CD14-positive monocyte (primary cell): ENCODE data around the gene ME1. TPM values are rescaled to one million over a fixed set of nuclear protein-coding genes. Genes with fewer than 3 reads are reported as not detected.

ENCODE experiments used
- DNase-seq, 3 donors: peaks; one replicate each; pipeline ENCODE4 v3.0.0-alpha.2; 2011 to 2022
- H2AFZ ChIP-seq: 2 replicates; pipeline ENCODE4 v1.6.0; 2012; ENCODE audit warnings: mild to moderate bottlenecking, low read depth, low read length, inconsistent platforms; ENCODE audit not compliant: insufficient read depth, poor library complexity, severe bottlenecking
- H3K27ac ChIP-seq, 2 donors: 1 replicate in 1 of 2; 2 replicates in 1 of 2; pipeline ENCODE4 v1.5.1; 2012 to 2013; ENCODE audit warnings: low read length in 2 of 2, control low read depth in 1 of 2, inconsistent platforms in 1 of 2, low read depth in 1 of 2, mild to moderate bottlenecking in 1 of 2
- H3K27me3 ChIP-seq, 2 donors: one replicate each; pipeline versions ENCODE4 v1.6.0 to v1.6.1; 2011 to 2013; ENCODE audit warnings: low read length in 2 of 2; ENCODE audit not compliant: control insufficient read depth in 2 of 2, insufficient read depth in 2 of 2
- H3K36me3 ChIP-seq, 2 donors: replicated peaks in 1 of 2; 1 replicate in 1 of 2; 2 replicates in 1 of 2; pipeline versions ENCODE4 v1.5.1 to v1.6.1; 2012 to 2013; ENCODE audit warnings: low read length in 2 of 2, control low read depth in 1 of 2, inconsistent platforms in 1 of 2, mild to moderate bottlenecking in 1 of 2; ENCODE audit not compliant: insufficient read depth in 2 of 2, control insufficient read depth in 1 of 2
- H3K4me1 ChIP-seq, 2 donors: 1 replicate in 1 of 2; 2 replicates in 1 of 2; pipeline versions ENCODE4 v1.5.1 to v1.6.1; 2012 to 2013; ENCODE audit warnings: low read length in 2 of 2, control low read depth in 1 of 2, inconsistent platforms in 1 of 2, mild to moderate bottlenecking in 1 of 2, moderate library complexity in 1 of 2; ENCODE audit not compliant: insufficient read depth in 2 of 2, control insufficient read depth in 1 of 2
- H3K4me2 ChIP-seq: replicated peaks from 2 replicates; pipeline ENCODE3; 2012; ENCODE audit warnings: low read length, moderate library complexity, mild to moderate bottlenecking; ENCODE audit not compliant: poor library complexity, severe bottlenecking; ENCODE audit errors: extremely low read depth
- H3K4me3 ChIP-seq, 3 experiments: fragments of 200-600 bp in 1 of 3; sonication (generic) in 1 of 3; replicated peaks in 1 of 3; 1 replicate in 2 of 3; 2 replicates in 1 of 3; pipeline ENCODE4 v1.5.1; 2011 to 2013; ENCODE audit warnings: low read length in 3 of 3, mild to moderate bottlenecking in 3 of 3, control low read depth in 2 of 3, low read depth in 2 of 3, inconsistent platforms in 1 of 3, moderate library complexity in 1 of 3
- H3K79me2 ChIP-seq: 2 replicates; pipeline ENCODE4 v1.6.0; 2012; ENCODE audit warnings: mild to moderate bottlenecking, control low read depth, inconsistent platforms, low read length, moderate library complexity; ENCODE audit not compliant: insufficient read depth
- H3K9ac ChIP-seq: 2 replicates; pipeline ENCODE4 v1.6.0; 2017; ENCODE audit warnings: low read length, mild to moderate bottlenecking; ENCODE audit not compliant: insufficient read depth, poor library complexity, severe bottlenecking
- H3K9me3 ChIP-seq, 2 donors: replicated peaks in 1 of 2; 1 replicate in 1 of 2; 2 replicates in 1 of 2; pipeline versions ENCODE4 v1.5.1 to v1.6.1; 2012 to 2013; ENCODE audit warnings: low read length in 2 of 2, control low read depth in 1 of 2; ENCODE audit not compliant: control insufficient read depth in 1 of 2, insufficient read depth in 1 of 2
- H4K20me1 ChIP-seq: 2 replicates; pipeline ENCODE4 v1.6.0; 2012; ENCODE audit warnings: mild to moderate bottlenecking, low read length, control low read depth, moderate library complexity; ENCODE audit not compliant: insufficient read depth
- H3K27ac Mint-ChIP-seq, 7 donors: one replicate each; pipeline ENCODE4 v1.8.0; 2020; ENCODE audit warnings: mild to moderate bottlenecking in 7 of 7, mixed read lengths in 7 of 7, moderate library complexity in 6 of 7, inconsistent platforms in 2 of 7
- H3K27me3 Mint-ChIP-seq, 3 donors: one replicate each; pipeline ENCODE4 v1.8.0; 2021 to 2022; ENCODE audit warnings: low read depth in 3 of 3, mild to moderate bottlenecking in 3 of 3, mixed read lengths in 3 of 3, moderate library complexity in 3 of 3, inconsistent platforms in 1 of 3
- H3K36me3 Mint-ChIP-seq, 2 donors: one replicate each; pipeline ENCODE4 v1.8.0; 2020; ENCODE audit warnings: mixed read lengths in 2 of 2, inconsistent platforms in 1 of 2, mild to moderate bottlenecking in 1 of 2
- H3K4me1 Mint-ChIP-seq: one replicate; pipeline ENCODE4 v1.8.0; 2020; ENCODE audit warnings: mild to moderate bottlenecking, mixed read lengths
- H3K4me3 Mint-ChIP-seq, 2 donors: one replicate each; pipeline ENCODE4 v1.8.0; 2020; ENCODE audit warnings: mild to moderate bottlenecking in 2 of 2, mixed read lengths in 2 of 2, moderate library complexity in 1 of 2
- H3K9me3 Mint-ChIP-seq, 7 donors: one replicate each; pipeline ENCODE4 v1.8.0; 2020 to 2022; ENCODE audit warnings: mixed read lengths in 7 of 7, mild to moderate bottlenecking in 6 of 7, moderate library complexity in 6 of 7, inconsistent platforms in 2 of 7
- CTCF ChIP-seq: fragments of 200-600 bp; IDR thresholded peaks from one replicate; pipeline ENCODE4 v1.8.0; 2022; ENCODE audit warnings: antibody characterized with exemption, mild to moderate bottlenecking
- WGBS: methylation state at CpG from one replicate; pipeline ENCODE4 v1.1.5; 2013; ENCODE audit warnings: missing lambda C conversion rate; ENCODE audit not compliant: insufficient coverage; 5-methylcytosine and 5-hydroxymethylcytosine counted together
- intact Hi-C, 2 donors: fragments of 100-400 bp; cut with micrococcal nuclease; formaldehyde crosslinking; loops; one replicate each; pipeline versions ENCODE4 v1.15.0 to v1.15.1; 2023
- polyA plus RNA-seq, 3 donors: library from polyadenylated mRNA; depleted of rRNA in 1 of 3; unstranded in 2 of 3; stranded (reverse) in 1 of 3; fragments of 300-500 nt in 2 of 3; fragments of >200 nt in 1 of 3; fragmentation: Illumina TruSeq in 2 of 3; gene quantifications; 1 replicate in 2 of 3; 2 replicates in 1 of 3; pipeline ENCODE4 v1.2.3, GENCODE V29; 2012 to 2021

ME1 gene
- polyA plus RNA-seq, 3 donors: 1.3 to 4.0 (median 2.1) TPM

GRCh38 chr6:83352424-83353061 is 78.3 kb downstream of the ME1 start:
- H3K9me3 Mint-ChIP-seq: peaks cover 0 to 3% (median 0%) of the 10 kb centered on the region in 7 donors
- Histone ChIP-seq H3K4me3 (no peak overlapping the region), H3K9ac (no peak overlapping the region), H3K4me1 (no peaks in the 10 kb centered on the region), H4K20me1 (no peaks in the 10 kb centered on the region), H3K4me2 (no peak overlapping the region), H3K27ac (no peak overlapping the region), H3K36me3 (no peaks in the 10 kb centered on the region), H3K9me3 (no peaks in the 10 kb centered on the region), H3K27me3 (no peaks in the 10 kb centered on the region), H2AFZ (no peak overlapping the region), H3K79me2 (no peaks in the 10 kb centered on the region)
- DNase-seq: no peak
- WGBS: no CpG with 5 or more reads among the region's 3 CpGs
- H3K4me3 Mint-ChIP-seq: no peak overlapping the region
- TF ChIP-seq CTCF: no peak
- no peaks in the 10 kb centered on the region for H3K27me3 Mint-ChIP-seq
- intact Hi-C loops: no loop called here
- H3K27ac Mint-ChIP-seq: no peak overlapping the region
- no peaks in the 10 kb centered on the region for H3K36me3 Mint-ChIP-seq
- no peaks in the 10 kb centered on the region for H3K4me1 Mint-ChIP-seq

- intact Hi-C loops: no loop called here
- no peaks in the 10 kb centered on the region for H3K36me3 ChIP-seq
- no peak overlapping the region for H2AFZ ChIP-seq
- H3K4me1 Mint-ChIP-seq: no peaks in the 10 kb centered on the region
- no peak overlapping the region for H3K9ac ChIP-seq
- H3K79me2 ChIP-seq: no peaks in the 10 kb centered on the region
- TF ChIP-seq CTCF: no peak
- H3K27me3 Mint-ChIP-seq: peaks cover 0 to 2% (median 0%) of the 10 kb centered on the region in 3 donors
- H3K4me1 ChIP-seq: no peaks in the 10 kb centered on the region
- H3K27ac Mint-ChIP-seq: no peak overlapping the region
- no peaks in the 10 kb centered on the region for H3K27me3 ChIP-seq
- WGBS: no CpG with 5 or more reads among the region's 3 CpGs
- no peak overlapping the region for H3K4me2 ChIP-seq
- H3K27ac ChIP-seq: no peak overlapping the region
- H4K20me1 ChIP-seq: no peaks in the 10 kb centered on the region
- DNase-seq: no peak
- H3K4me3 Mint-ChIP-seq: no peak overlapping the region
- H3K36me3 Mint-ChIP-seq: no peaks in the 10 kb centered on the region
- no peaks in the 10 kb centered on the region for H3K9me3 ChIP-seq
- no peak overlapping the region for H3K4me3 ChIP-seq
- peaks cover 0 to 3% (median 0%) of the 10 kb centered on the region in 7 donors for H3K9me3 Mint-ChIP-seq
Measured at GRCh38 chr6:83343121-83343520, 87.7 kb downstream of the ME1 start.
